Measurements from ENCODE around the gene CPSF4. TPM values are rescaled to one million over a fixed set of nuclear protein-coding genes. Genes with fewer than 3 reads are reported as not detected.

Gene CPSF4
- polyA plus RNA-seq, result 10 to 100 TPM; 22.5 to 24.3 TPM

DNA sequence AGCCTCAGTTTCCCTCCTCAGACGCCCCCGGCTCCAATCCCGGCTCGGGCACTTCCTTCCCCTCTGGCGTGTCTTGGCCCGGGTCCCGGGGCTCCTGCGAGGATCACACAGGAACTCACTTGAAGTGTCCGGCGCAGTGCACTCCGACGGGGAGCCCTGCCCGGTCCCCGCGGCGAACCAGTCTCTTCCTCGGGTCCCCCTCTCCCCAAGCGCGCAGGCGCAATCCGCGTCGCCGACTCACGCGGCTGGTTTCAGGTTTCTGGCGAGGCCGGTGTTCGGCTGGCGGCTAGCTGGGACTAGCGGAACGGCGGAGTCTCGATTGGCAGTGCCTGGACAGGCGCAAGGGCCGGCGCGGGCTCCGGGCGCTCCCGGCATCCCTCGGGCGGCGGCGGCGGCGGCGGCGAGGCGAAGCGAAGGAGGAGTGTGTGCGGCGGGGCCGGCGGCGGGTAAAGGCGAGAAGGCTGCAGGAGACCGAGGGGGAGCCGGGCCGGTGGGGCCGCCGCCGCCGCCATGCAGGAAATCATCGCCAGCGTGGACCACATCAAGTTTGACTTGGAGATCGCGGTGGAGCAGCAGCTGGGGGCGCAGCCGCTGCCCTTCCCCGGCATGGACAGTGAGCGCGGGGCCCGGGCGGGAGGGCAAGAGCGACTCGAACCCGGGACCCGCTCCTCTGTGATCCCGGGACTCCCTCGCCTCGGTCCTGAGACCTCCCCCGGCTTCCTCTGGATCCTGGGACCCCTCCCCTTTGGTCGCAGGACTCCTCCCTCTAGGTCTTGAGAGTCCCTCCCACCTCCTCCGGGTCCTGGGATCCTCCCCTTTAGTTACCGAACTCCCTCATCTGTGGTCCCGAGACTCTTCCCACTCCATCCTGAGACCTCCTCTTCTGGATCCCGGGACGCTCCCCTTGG lies at the start of gene CPSF4, which contains the start of gene PTCD1:
CPSF4 (plus strand) TSS at position 371 of the 908 bp plus-strand sequence; CDS start at position 511, 140 bp downstream.
PTCD1 (minus strand) TSS at position 226 of the 908 bp plus-strand sequence. CDS start 3,556 bp downstream, outside the sequence.
- WGBS, 2 donors, result 1% methylated on average over 82 to 89 of the region's 89 CpGs
- no peaks in the 10 kb centered on the region for H3K9me3 ChIP-seq (ENCODE audit: control insufficient read depth in 2 of 2, insufficient read depth in 1 of 2, low read depth in 1 of 2, low read length in 1 of 2)
- H3K4me3 ChIP-seq (ENCODE audit: low read depth in 1 of 2, low read length in 2 of 2), result peak within 1 kb of the TSS; percentile 90 to 98
- H3K36me3 ChIP-seq (ENCODE audit: control insufficient read depth in 2 of 2, insufficient read depth in 2 of 2, low read length in 1 of 2), result peaks cover 3 to 5% of the 10 kb centered on the region in 2 donors
- H3K27ac ChIP-seq (ENCODE audit: low read depth in 2 of 2, low read length in 1 of 2), result peak within 1 kb of the TSS; percentile 85 to 86
- no peaks in the 10 kb centered on the region for H3K27me3 ChIP-seq (ENCODE audit: control insufficient read depth in 1 of 2, insufficient read depth in 2 of 2, low read length in 2 of 2)
- peaks cover 5 to 18% of the 10 kb centered on the region in 2 donors for H3K4me1 ChIP-seq (ENCODE audit: control insufficient read depth in 2 of 2, insufficient read depth in 2 of 2, low read length in 1 of 2)

DNA sequence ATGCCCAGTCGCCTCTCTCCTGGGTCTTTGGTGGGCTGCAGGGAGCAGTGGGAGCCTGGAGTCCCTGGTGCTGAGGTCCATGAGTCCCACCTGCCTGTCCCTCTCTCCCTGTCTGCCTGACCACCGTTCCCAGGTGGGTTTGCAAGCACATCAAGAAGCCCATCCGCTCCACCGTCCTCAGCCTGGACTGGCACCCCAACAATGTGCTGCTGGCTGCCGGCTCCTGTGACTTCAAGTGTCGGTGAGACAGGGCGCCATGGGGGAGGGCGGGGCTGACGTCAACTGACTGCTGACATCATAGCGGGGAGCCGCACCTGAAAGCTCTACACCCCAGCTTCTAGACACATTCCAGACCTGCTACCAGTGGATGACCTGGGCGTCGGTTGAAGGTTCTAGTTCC lies 49.0 kb upstream of the CPSF4 start:
- 87 to 91% methylated on average over 13 of the region's 13 CpGs for WGBS, 2 donors
- no peak overlapping the region for H3K27ac ChIP-seq (ENCODE audit: low read depth in 2 of 2, low read length in 1 of 2)
- H3K36me3 ChIP-seq (ENCODE audit: control insufficient read depth in 2 of 2, insufficient read depth in 2 of 2, low read length in 1 of 2), result peaks cover 5 to 30% of the 10 kb centered on the region in 2 donors
- no peak overlapping the region for H3K4me3 ChIP-seq (ENCODE audit: low read depth in 1 of 2, low read length in 2 of 2)
- no peaks in the 10 kb centered on the region for H3K9me3 ChIP-seq (ENCODE audit: control insufficient read depth in 2 of 2, insufficient read depth in 1 of 2, low read depth in 1 of 2, low read length in 1 of 2)
- H3K4me1 ChIP-seq (ENCODE audit: control insufficient read depth in 2 of 2, insufficient read depth in 2 of 2, low read length in 1 of 2), result peaks cover 2 to 6% of the 10 kb centered on the region in 2 donors
- no peaks in the 10 kb centered on the region for H3K27me3 ChIP-seq (ENCODE audit: control insufficient read depth in 1 of 2, insufficient read depth in 2 of 2, low read length in 2 of 2)

DNA sequence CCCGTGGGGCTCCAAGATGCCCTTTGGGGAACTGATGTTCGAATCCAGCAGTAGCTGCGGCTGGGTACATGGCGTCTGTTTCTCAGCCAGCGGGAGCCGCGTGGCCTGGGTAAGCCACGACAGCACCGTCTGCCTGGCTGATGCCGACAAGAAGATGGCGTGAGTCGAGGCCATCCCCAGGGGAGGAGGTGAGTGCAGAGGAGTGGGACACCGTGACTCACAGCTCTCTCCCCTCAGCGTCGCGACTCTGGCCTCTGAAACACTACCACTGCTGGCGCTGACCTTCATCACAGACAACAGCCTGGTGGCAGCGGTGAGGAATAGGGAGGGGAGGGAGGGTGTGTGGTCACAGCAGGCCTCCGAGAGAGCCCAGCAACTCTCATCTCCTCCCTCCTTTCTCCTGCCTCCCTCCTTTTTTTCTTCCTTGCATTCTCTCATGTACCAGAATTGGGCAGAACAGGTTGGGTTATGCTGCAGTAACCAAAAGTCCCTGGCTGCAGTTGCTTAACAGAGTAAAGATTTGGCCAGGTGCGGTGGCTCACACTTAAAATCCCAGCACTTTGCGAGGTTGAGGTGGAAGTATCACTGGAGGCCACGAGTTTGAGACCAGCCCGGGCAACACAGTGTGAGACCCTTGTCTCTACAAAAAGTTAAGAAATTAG lies 47.7 kb upstream of the CPSF4 start:
- Histone ChIP-seq H3K9me3 (ENCODE audit: control insufficient read depth in 2 of 2, insufficient read depth in 1 of 2, low read depth in 1 of 2, low read length in 1 of 2) (no peaks in the 10 kb centered on the region), H3K27me3 (ENCODE audit: control insufficient read depth in 1 of 2, insufficient read depth in 2 of 2, low read length in 2 of 2) (no peaks in the 10 kb centered on the region), H3K36me3 (ENCODE audit: control insufficient read depth in 2 of 2, insufficient read depth in 2 of 2, low read length in 1 of 2) (peaks cover 5 to 36% of the 10 kb centered on the region in 2 donors), H3K4me3 (ENCODE audit: low read depth in 1 of 2, low read length in 2 of 2) (no peak overlapping the region), H3K27ac (ENCODE audit: low read depth in 2 of 2, low read length in 1 of 2) (no peak overlapping the region), H3K4me1 (ENCODE audit: control insufficient read depth in 2 of 2, insufficient read depth in 2 of 2, low read length in 1 of 2) (peaks cover 2 to 6% of the 10 kb centered on the region in 2 donors)
- WGBS, 2 donors, result 94 to 95% methylated on average over 20 to 23 of the region's 23 CpGs

DNA sequence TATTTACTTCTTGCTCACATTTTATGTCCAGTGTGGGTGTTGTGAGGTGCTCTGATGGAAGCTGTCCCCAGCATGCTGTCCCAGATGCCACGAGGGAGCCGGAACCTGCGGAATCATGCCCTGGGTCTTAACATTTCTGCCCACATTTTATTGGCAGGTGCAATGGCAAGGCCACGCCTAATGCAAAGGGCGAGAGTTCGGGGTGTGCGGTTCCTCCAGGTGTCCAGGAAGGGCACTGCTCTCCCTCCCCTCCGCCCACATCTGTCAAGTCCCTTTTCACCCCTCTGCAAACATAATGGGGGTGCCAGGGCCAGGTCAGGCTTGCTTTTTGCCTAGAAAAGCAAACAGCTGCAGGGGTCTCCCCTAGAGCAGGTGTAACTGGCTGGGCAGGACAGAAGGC lies 46.7 kb upstream of the CPSF4 start:
- H3K4me3 ChIP-seq (ENCODE audit: low read depth in 1 of 2, low read length in 2 of 2), result peak overlapping the region in 1 of 2 donors; percentile 64
- no peaks in the 10 kb centered on the region for H3K9me3 ChIP-seq (ENCODE audit: control insufficient read depth in 2 of 2, insufficient read depth in 1 of 2, low read depth in 1 of 2, low read length in 1 of 2)
- peaks cover 9 to 36% of the 10 kb centered on the region in 2 donors for H3K36me3 ChIP-seq (ENCODE audit: control insufficient read depth in 2 of 2, insufficient read depth in 2 of 2, low read length in 1 of 2)
- 49 to 57% methylated on average over 8 of the region's 8 CpGs for WGBS, 2 donors
- H3K27me3 ChIP-seq (ENCODE audit: control insufficient read depth in 1 of 2, insufficient read depth in 2 of 2, low read length in 2 of 2), result no peaks in the 10 kb centered on the region
- peak overlapping the region; percentile 85 to 87 for H3K27ac ChIP-seq (ENCODE audit: low read depth in 2 of 2, low read length in 1 of 2)
- H3K4me1 ChIP-seq (ENCODE audit: control insufficient read depth in 2 of 2, insufficient read depth in 2 of 2, low read length in 1 of 2), result peaks cover 2 to 6% of the 10 kb centered on the region in 2 donors

DNA sequence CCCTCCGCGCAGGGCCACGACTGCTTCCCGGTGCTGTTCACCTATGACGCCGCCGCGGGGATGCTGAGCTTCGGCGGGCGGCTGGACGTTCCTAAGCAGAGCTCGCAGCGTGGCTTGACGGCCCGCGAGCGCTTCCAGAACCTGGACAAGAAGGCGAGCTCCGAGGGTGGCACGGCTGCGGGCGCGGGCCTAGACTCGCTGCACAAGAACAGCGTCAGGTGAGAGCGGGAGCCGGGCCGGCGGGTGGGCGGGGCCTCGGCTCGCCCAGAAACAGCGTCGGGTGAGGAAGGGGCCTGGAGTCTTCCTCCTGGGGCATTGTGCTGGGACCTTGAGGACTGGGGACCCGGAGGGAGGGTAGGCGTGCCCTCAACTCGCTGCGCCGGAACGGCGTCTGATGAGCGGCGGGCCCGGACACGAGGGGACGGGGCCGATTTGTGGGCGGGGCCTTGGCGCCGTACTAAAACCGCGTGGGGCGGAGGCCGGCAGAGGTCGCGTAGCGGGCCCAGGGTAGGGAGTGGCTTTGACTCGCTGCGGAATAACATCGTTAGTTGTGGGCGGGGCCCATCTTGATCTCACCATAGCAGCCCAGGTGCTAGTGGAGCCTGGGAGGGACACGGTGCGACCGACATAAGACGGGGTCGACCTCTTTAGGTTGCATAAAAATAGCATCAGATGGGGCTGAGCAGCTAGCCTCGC lies 45.9 kb upstream of the CPSF4 start:
- peaks cover 11 to 40% of the 10 kb centered on the region in 2 donors for H3K36me3 ChIP-seq (ENCODE audit: control insufficient read depth in 2 of 2, insufficient read depth in 2 of 2, low read length in 1 of 2)
- no peaks in the 10 kb centered on the region for H3K27me3 ChIP-seq (ENCODE audit: control insufficient read depth in 1 of 2, insufficient read depth in 2 of 2, low read length in 2 of 2)
- peaks cover 2 to 7% of the 10 kb centered on the region in 2 donors for H3K4me1 ChIP-seq (ENCODE audit: control insufficient read depth in 2 of 2, insufficient read depth in 2 of 2, low read length in 1 of 2)
- H3K9me3 ChIP-seq (ENCODE audit: control insufficient read depth in 2 of 2, insufficient read depth in 1 of 2, low read depth in 1 of 2, low read length in 1 of 2), result no peaks in the 10 kb centered on the region
- peak overlapping the region; percentile 60 to 64 for H3K4me3 ChIP-seq (ENCODE audit: low read depth in 1 of 2, low read length in 2 of 2)
- peak overlapping the region; percentile 85 to 87 for H3K27ac ChIP-seq (ENCODE audit: low read depth in 2 of 2, low read length in 1 of 2)
- 2 to 6% methylated on average over 68 of the region's 68 CpGs for WGBS, 2 donors

DNA sequence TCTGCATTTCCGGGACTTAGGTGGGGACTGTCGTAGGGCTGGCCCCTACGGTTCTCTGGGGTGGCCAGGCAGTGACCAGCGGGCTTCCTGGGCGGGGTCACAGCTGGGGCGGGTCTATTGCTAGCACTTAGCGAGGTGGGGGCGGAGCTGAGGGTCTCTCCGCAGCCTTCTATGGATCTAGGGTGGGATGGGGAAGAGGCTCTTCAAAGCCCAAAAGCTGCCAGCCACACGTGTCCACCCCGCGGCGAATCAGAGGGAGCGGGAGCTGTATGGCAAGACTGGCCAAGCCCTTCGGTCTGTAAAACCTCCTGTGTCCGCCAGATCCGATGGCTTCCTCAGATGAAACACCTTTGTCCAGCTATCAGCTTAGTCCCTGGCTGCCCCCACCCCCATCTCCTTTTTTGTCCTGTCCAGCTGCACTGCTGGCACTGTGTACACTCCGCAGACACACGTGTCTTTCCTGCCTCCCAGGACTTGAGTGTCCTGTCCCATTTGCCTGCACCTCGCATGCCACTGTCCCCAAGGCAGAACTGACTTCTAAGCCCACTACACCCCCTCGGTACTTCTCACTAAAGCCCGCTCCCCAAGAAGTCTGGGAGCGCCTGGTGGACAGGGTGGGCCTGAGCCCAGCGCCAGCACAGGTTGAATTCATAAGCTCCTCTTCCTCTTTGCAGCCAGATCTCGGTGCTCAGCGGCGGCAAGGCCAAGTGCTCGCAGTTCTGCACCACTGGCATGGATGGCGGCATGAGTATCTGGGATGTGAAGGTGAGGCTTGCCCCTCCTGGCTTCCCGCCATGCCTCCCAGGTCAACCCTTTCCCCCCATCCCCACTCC lies 45.2 kb upstream of the CPSF4 start:
- 43% methylated on average over 30 of the region's 30 CpGs for WGBS, 2 donors
- peaks cover 2 to 7% of the 10 kb centered on the region in 2 donors for H3K4me1 ChIP-seq (ENCODE audit: control insufficient read depth in 2 of 2, insufficient read depth in 2 of 2, low read length in 1 of 2)
- H3K27me3 ChIP-seq (ENCODE audit: control insufficient read depth in 1 of 2, insufficient read depth in 2 of 2, low read length in 2 of 2), result no peaks in the 10 kb centered on the region
- H3K4me3 ChIP-seq (ENCODE audit: low read depth in 1 of 2, low read length in 2 of 2), result peak overlapping the region; percentile 60 to 64
- H3K9me3 ChIP-seq (ENCODE audit: control insufficient read depth in 2 of 2, insufficient read depth in 1 of 2, low read depth in 1 of 2, low read length in 1 of 2), result no peaks in the 10 kb centered on the region
- peak overlapping the region; percentile 85 to 87 for H3K27ac ChIP-seq (ENCODE audit: low read depth in 2 of 2, low read length in 1 of 2)
- peaks cover 11 to 39% of the 10 kb centered on the region in 2 donors for H3K36me3 ChIP-seq (ENCODE audit: control insufficient read depth in 2 of 2, insufficient read depth in 2 of 2, low read length in 1 of 2)

DNA sequence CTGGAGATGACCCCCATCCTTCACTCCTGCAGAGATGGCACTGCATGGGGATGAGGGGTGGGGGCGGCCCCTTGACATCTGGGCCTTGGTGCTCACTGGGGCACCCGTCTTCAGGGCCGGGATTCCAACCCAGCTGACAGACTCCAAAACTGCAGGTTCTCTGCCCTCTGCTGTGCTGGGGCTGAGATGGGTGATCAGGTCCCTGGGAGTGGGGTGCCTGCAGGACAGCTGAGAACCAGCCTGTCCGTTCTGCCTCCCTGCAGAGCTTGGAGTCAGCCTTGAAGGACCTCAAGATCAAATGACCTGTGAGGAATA lies 44.6 kb upstream of the CPSF4 start:
- H3K27me3 ChIP-seq (ENCODE audit: control insufficient read depth in 1 of 2, insufficient read depth in 2 of 2, low read length in 2 of 2), result no peaks in the 10 kb centered on the region
- H3K9me3 ChIP-seq (ENCODE audit: control insufficient read depth in 2 of 2, insufficient read depth in 1 of 2, low read depth in 1 of 2, low read length in 1 of 2), result no peaks in the 10 kb centered on the region
- H3K4me1 ChIP-seq (ENCODE audit: control insufficient read depth in 2 of 2, insufficient read depth in 2 of 2, low read length in 1 of 2), result peaks cover 2 to 7% of the 10 kb centered on the region in 2 donors
- H3K27ac ChIP-seq (ENCODE audit: low read depth in 2 of 2, low read length in 1 of 2), result no peak overlapping the region
- peaks cover 15 to 45% of the 10 kb centered on the region in 2 donors for H3K36me3 ChIP-seq (ENCODE audit: control insufficient read depth in 2 of 2, insufficient read depth in 2 of 2, low read length in 1 of 2)
- WGBS, 2 donors, result 86 to 88% methylated on average over 4 of the region's 4 CpGs
- H3K4me3 ChIP-seq (ENCODE audit: low read depth in 1 of 2, low read length in 2 of 2), result no peak overlapping the region

DNA sequence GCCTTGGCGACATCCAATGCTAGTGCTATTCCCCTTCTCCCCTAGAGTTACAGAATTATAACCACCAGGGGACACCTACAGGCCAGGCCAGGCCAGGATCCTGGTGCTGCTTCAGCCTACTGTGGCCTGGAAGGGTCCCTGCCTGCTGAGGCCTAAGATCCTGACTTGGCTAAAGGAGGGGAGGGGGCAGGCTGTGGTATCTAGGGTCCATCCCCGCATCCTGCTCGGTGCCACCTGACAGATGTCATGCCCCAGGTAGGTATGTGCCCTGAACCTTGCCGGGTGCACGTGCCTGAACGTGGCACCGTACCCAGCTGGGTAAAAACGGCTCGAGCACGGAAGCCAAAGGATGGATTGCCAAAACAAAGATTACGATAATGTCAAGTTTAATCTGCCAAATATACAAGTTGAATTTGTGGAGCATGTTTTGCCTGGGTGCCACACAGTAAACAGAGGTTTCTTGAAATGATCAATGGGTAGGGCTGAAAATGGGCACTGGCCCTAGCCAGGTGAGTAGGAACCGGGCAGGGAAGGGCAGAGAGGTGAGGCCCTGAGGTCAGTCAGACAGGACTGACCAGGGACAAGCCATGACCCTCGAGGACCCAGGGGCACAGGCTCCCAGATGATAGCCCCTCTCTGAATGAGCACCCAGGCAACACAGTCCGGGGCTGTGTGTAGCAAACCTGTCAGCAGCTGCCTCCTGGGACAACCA lies 43.0 kb upstream of the CPSF4 start:
- no peak overlapping the region for H3K27ac ChIP-seq (ENCODE audit: low read depth in 2 of 2, low read length in 1 of 2)
- no peaks in the 10 kb centered on the region for H3K27me3 ChIP-seq (ENCODE audit: control insufficient read depth in 1 of 2, insufficient read depth in 2 of 2, low read length in 2 of 2)
- no peaks in the 10 kb centered on the region for H3K9me3 ChIP-seq (ENCODE audit: control insufficient read depth in 2 of 2, insufficient read depth in 1 of 2, low read depth in 1 of 2, low read length in 1 of 2)
- H3K36me3 ChIP-seq (ENCODE audit: control insufficient read depth in 2 of 2, insufficient read depth in 2 of 2, low read length in 1 of 2), result peaks cover 22 to 53% of the 10 kb centered on the region in 2 donors
- no peak overlapping the region for H3K4me3 ChIP-seq (ENCODE audit: low read depth in 1 of 2, low read length in 2 of 2)
- H3K4me1 ChIP-seq (ENCODE audit: control insufficient read depth in 2 of 2, insufficient read depth in 2 of 2, low read length in 1 of 2), result peaks cover 2 to 7% of the 10 kb centered on the region in 2 donors
- 60 to 67% methylated on average over 14 of the region's 14 CpGs for WGBS, 2 donors

Data from esophagus (tissue), 2 donors.